Left cardiac atrium (tissue), 4 donors: ENCODE results near the gene SLC31A1. TPM values are rescaled to one million over a fixed set of nuclear protein-coding genes. Genes with fewer than 3 reads are reported as not detected.
"Not testable (repeated sequence)": the region's sequence is repeated elsewhere in the genome, so short reads cannot be mapped to it uniquely, and the experiment has no call there.

Experiments used
- ATAC-seq, 2 donors: fragments of 200-7000 bp; cut with Tn5 transposase; one replicate each; pipeline ENCODE4 v1.9.1; 2020; ENCODE audit warnings: mild to moderate bottlenecking in 2 of 2, moderate library complexity in 2 of 2
- DNase-seq: peaks from one replicate; pipeline ENCODE4 v3.0.0-alpha.2; 2020
- intact Hi-C, 2 donors: fragments of 100-400 bp; cut with DNase I; formaldehyde crosslinking; loops; one replicate each; pipeline versions ENCODE4 v1.14.1 to v1.15.1; 2022 to 2023
- total RNA-seq, 2 donors: library from RNA; stranded (reverse); fragmentation: NEBNext Ultra II Directional; extraction: Animal tissue kit (Norgen Biotek cat#: 25700); gene quantifications; one replicate each; pipeline ENCODE4 v1.2.1, GENCODE V29; 2021
- donor health status: DM: no; HTN: yes; CAD: no.
- donor health status: DM: no; HTN: yes; CAD: no; lungs with severe emphysema.
- donor health status: DM: yes; HTN: yes; CAD: no.
- donor health status: Dilated cardiomyopathy.

Gene SLC31A1
- total RNA-seq, 2 donors from 2014 or later = 13.8 to 23.4 TPM

DNA sequence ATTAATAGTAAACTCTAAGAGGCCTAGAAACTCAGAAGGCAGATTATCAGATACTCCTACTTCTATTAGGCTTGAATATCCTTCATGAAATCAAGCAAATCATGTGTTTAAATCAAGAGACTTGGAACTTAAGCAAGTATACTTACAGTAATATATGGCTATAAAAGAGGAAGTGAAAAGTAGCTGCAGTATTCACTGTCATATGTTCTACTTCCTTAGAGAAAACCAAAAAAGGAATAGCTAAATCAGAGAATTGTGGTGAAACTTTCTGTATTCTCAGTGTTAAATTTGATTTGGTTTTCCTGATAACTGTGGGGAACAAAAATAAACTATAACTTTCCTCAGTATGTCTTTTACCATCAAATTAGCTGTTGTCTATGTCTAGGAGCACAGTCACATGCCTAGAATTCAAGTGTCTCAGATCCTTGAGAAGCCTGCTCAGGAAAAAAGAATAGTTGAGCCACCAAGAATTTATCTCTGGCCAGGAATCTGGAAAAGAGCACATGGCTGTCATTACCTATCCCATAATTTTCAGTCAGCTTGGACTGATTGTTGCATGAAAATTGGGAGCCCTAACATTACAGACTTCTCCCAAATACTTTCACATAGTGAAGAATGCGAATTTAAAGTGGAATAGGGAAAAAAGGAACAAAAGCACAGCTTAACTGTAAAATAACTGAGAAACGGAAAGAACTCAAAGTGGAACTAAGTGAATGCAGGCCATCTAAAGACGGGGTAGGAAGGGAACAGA, 2.0 kb upstream of the SLC31A1 start:
- ATAC-seq = no peak

GRCh38 chr9:113219969-113220368, 1.4 kb upstream of the SLC31A1 start:
- no peak for ATAC-seq
- DNase-seq = no peak
- intact Hi-C loops = no loop called here

More for the DNA sequence above, 2.0 kb upstream of the SLC31A1 start:
- intact Hi-C loops = no loop called here
- no peak for DNase-seq

- DNase-seq (no peak), ATAC-seq (no peak)
- intact Hi-C loops = no loop called here
Measured at GRCh38 chr9:113220467-113221002, 809 bp upstream of the SLC31A1 start.

DNA sequence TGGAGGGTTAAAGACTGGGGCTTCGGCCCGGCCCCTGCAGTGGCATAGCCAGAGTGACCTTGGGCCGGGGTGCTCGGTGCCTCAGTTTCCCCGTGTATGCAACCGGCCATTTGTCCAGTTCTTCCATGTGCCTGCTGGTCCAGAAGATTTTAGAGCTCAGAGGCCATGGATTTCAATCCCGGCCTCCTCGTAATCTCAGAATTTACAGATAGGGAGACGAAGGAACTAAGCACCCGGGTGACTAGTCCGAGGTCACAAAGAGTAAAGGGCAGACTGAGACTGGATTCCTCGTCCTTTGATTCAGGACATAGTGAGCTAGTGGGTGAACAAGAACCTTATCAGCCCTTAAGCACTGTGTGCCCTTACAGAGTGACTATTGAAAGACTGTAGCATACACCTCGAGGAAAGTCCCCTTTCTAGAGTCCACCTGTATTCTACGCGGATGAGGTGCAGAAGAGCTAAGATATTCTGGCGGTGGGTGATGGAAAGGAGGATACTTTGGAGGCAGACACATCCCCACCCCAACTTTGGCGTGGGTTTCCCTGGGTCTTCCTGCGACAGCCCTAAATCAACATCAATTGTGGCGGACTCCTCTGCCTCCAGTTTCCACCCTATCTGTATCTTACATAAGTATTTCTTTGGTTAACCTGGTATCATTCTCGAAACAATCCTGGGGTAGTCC, 597 bp downstream of the SLC31A1 start:
- intact Hi-C loops = no loop called here
- ATAC-seq = peak in 1 of 2 donors; percentile 13

DNA sequence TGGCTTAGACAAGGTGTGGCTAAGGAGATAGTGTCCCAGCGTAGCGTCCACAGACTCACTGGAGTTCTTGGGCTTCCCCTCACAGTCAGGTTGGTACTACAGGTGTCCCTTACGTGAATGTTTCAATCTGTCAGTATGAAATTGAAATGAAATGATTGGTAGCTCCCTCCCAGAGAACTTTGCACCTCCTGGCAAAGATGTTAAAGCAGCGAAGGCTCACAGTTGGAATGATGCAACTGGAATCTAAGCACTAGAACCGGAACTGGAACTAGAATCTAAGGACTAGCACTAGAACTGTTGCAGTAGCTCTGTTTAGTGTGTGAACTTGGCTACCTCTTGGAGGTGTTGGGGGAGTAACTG, 1.1 kb downstream of the SLC31A1 start:
- DNase-seq (no peak), ATAC-seq (no peak)
- intact Hi-C loops = no loop called here

More for the DNA sequence above, 597 bp downstream of the SLC31A1 start:
- DNase-seq = no peak

DNA sequence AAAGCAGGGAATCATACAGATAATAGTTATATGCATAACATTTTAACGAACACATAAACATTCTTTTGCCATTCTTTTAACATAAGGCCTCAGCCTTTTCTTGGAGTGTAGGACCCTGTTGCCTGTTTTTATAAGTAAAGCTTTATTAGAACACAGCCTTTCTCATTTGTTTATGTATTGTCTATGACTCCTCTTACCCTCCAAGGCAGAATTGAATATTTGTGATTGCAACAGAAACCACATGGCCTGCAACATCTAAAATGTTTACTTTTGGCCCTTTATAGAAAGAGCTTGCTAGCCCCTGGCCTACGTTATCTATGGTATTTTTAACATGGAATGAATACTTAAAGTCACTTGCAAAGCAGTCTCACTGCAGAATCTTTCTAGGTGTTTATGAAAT, 2.6 kb downstream of the SLC31A1 start:
- ATAC-seq = no peak
- no peak for DNase-seq
- intact Hi-C loops = no loop called here

DNA sequence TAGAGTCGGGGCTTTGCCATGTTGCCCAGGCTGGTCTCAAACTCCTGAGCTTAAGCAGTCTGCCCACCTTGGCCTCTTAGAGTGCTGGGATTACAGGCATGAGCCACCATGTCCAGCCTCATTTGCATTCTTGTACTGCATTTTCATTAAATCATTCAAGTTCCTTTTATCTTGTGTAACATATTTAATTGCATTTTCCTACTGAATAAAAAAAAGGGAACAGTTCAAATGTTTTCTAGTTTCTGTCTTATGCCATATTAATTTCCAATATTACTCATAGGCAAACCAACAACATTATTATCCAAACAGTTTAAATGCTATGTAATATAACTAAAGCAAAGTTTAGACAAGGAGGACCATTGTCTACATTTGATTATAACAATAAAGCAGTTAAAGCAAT, 6.1 kb downstream of the SLC31A1 start:
- DNase-seq (no peak), ATAC-seq (no peak)
- intact Hi-C loops = no loop called here

GRCh38 chr9:113228130-113228665, 6.9 kb downstream of the SLC31A1 start:
- intact Hi-C loops = no loop called here
- ATAC-seq = no peak
- no peak for DNase-seq

GRCh38 chr9:113231701-113232100, 10.4 kb downstream of the SLC31A1 start:
- no peak for DNase-seq
- ATAC-seq = no peak
- intact Hi-C loops = no loop called here

- DNase-seq, intact Hi-C loops, ATAC-seq: not testable (repeated sequence)
Measured at GRCh38 chr9:113235701-113236255, 14.4 kb downstream of the SLC31A1 start.

DNA sequence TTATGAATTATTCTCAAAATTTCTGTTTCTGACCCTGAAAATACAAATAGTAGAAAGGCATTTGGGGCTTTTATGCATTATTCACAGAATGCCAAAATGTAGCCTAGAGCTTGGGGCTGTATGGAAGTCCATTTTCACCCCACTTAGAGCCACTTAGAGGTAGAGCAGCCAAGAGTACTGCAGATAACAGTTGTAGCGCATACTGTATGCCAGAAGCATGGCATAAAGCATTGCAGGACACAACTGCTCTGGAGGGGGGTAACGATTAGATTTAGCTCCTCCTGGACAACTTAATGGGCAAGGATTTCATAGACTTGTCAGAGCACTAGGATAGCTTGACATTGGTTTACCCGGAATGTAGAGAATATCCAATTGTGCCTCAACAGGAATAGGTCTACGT, 15.7 kb downstream of the SLC31A1 start:
- ATAC-seq (peak; percentile 62 to 74), DNase-seq (no peak)
- intact Hi-C loops = no loop called here

- no peak for DNase-seq
- intact Hi-C loops = no loop called here
- ATAC-seq = no peak
Measured at GRCh38 chr9:113238202-113238858, 17.0 kb downstream of the SLC31A1 start.

GRCh38 chr9:113238859-113239232, 17.5 kb downstream of the SLC31A1 start:
- no peak for DNase-seq
- ATAC-seq = no peak
- intact Hi-C loops = no loop called here

GRCh38 chr9:113241161-113241560, 19.8 kb downstream of the SLC31A1 start:
- DNase-seq (no peak), ATAC-seq (no peak)
- intact Hi-C loops = no loop called here

DNA sequence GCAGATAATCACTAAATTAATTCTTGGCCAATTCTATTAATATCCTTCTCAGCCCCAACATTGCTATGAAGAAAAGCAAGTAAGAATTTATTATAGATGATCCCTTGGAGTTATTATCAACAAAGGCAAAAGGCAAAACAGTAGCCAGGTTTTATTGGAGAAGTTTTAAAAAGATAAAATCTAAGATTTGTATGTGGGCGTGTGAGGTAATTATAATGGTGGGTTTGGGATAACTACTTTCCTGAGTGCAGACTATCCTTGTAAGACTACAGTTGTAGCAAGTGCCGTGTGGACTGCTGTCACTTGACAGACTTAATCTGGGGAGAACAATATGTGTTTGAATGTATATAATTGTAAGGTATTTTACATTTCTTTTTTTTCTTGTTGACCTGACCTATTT, 23.2 kb downstream of the SLC31A1 start:
- ATAC-seq (no peak), DNase-seq (no peak)
- intact Hi-C loops = no loop called here

GRCh38 chr9:113245894-113246293, 24.6 kb downstream of the SLC31A1 start:
- DNase-seq (no peak), ATAC-seq (no peak)
- intact Hi-C loops = no loop called here

- intact Hi-C loops = no loop called here
- no peak for DNase-seq
- ATAC-seq = no peak
Measured at GRCh38 chr9:113246928-113247327, 25.6 kb downstream of the SLC31A1 start.

DNA sequence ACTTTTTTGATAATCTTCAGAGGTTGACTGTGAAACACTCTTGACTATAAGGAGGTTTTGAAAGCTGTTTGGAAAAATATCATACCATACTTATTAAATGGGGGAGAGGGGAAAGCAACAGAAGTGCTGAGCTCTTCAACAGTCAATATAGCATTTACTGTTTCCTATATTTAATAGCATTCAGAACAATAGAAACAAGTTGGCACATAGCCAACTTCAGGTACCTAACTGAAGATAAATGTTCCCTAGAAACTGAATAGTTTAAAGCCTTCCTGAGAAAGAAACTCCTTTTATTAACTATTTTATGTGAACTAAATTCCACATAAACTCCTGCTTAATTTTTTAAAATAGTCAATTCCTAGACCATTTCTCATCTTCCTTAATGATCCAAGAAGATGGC, 26.3 kb downstream of the SLC31A1 start:
- no peak for DNase-seq
- intact Hi-C loops = no loop called here

GRCh38 chr9:113249661-113250060, 28.3 kb downstream of the SLC31A1 start:
- intact Hi-C loops, ATAC-seq, DNase-seq: not testable (repeated sequence)

More for the DNA sequence above, 26.3 kb downstream of the SLC31A1 start:
- ATAC-seq = no peak

DNA sequence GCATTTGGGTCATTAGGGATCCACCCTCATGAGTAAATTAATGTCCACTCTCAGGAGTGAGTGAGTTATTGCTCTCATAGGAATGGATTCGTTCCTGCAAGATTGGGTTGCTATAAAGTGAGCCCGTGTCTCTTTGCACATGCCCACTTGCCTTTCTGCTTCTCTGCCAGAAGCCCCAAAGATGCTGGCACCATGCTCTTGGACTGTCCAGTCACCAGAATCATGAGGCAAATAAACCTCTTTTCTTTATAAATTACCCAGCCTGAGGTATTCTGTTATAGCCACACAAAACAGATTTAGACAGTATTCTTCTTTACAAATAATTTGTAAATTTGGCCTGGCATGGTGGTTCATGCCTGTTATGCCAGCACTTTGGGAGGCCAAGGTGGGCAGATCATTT, 29.5 kb downstream of the SLC31A1 start:
- intact Hi-C loops = no loop called here
- DNase-seq (no peak), ATAC-seq (no peak)
